Spleen (tissue), 11 donors: Measurements from ENCODE around the gene CYLD. TPM values are rescaled to one million over a fixed set of nuclear protein-coding genes. Genes with fewer than 3 reads are reported as not detected.

Source experiments
- DNase-seq: peaks from one replicate; pipeline ENCODE4 v3.0.0-alpha.2; 2020
- H3K27ac ChIP-seq, 8 donors: fragments of 200-600 bp; sonication (generic) in 7 of 8; 1 replicate in 4 of 8; 2 replicates in 4 of 8; pipeline versions ENCODE4 v1.5.0 to v1.8.0; 2016 to 2021; ENCODE audit warnings: inconsistent platforms in 4 of 8, mild to moderate bottlenecking in 4 of 8, moderate library complexity in 1 of 8
- H3K27me3 ChIP-seq, 7 donors: fragments of 200-600 bp; sonication (generic) in 6 of 7; replicated peaks in 1 of 7; 1 replicate in 4 of 7; 2 replicates in 3 of 7; pipeline versions ENCODE4 v1.5.0 to v1.8.0; 2016 to 2021; ENCODE audit warnings: inconsistent platforms in 3 of 7, mild to moderate bottlenecking in 1 of 7
- H3K36me3 ChIP-seq, 6 donors: fragments of 200-600 bp; sonication (generic) in 5 of 6; 1 replicate in 4 of 6; 2 replicates in 2 of 6; pipeline versions ENCODE4 v1.5.0 to v1.8.0; 2016 to 2021; ENCODE audit warnings: inconsistent platforms in 2 of 6
- H3K4me1 ChIP-seq, 6 donors: fragments of 200-600 bp; sonication (generic) in 5 of 6; 1 replicate in 3 of 6; 2 replicates in 3 of 6; pipeline versions ENCODE4 v1.5.0 to v1.8.0; 2016 to 2021; ENCODE audit warnings: inconsistent platforms in 3 of 6
- H3K4me3 ChIP-seq, 8 donors: fragments of 200-600 bp; sonication (generic) in 7 of 8; 1 replicate in 4 of 8; 2 replicates in 4 of 8; pipeline versions ENCODE4 v1.5.0 to v1.8.0; 2016 to 2021; ENCODE audit warnings: inconsistent platforms in 4 of 8, mild to moderate bottlenecking in 4 of 8, moderate library complexity in 2 of 8
- H3K9me3 ChIP-seq, 8 donors: fragments of 200-600 bp; sonication (generic) in 7 of 8; 1 replicate in 4 of 8; 2 replicates in 4 of 8; pipeline versions ENCODE4 v1.5.0 to v1.8.0; 2016 to 2021; ENCODE audit warnings: inconsistent platforms in 4 of 8
- CTCF ChIP-seq, 11 experiments: fragments of 200-600 bp in 7 of 11; fragments of 450-650 bp in 4 of 11; sonication (generic) in 4 of 11; IDR thresholded peaks in 8 of 11; conservative IDR thresholded peaks in 3 of 11; 1 replicate in 7 of 11; 2 replicates in 4 of 11; pipeline versions ENCODE4 v1.4.0 to v1.8.0; 2016 to 2021; ENCODE audit warnings: antibody characterized with exemption in 11 of 11, inconsistent platforms in 4 of 11, mild to moderate bottlenecking in 1 of 11
- POLR2A ChIP-seq, 3 donors: fragments of 450-650 bp; IDR thresholded peaks; one replicate each; pipeline ENCODE4 v1.5.1; 2017; ENCODE audit warnings: antibody characterized with exemption in 3 of 3, mild to moderate bottlenecking in 1 of 3
- POLR2AphosphoS5 ChIP-seq, 3 donors: sonication (generic); formaldehyde crosslinking; IDR thresholded peaks; one replicate each; pipeline ENCODE4 v1.5.1; 2017; ENCODE audit warnings: antibody characterized with exemption in 3 of 3
- WGBS, 5 donors: extraction: QIAGEN DNeasy Blood & Tissue Kit in 3 of 5; methylation state at CpG; one replicate each; pipeline versions ENCODE4 v1.1.5 to v1.1.7; 2013 to 2018; 5-methylcytosine and 5-hydroxymethylcytosine counted together
- intact Hi-C: fragments of 100-400 bp; cut with DNase I; formaldehyde crosslinking; loops from one replicate; pipeline ENCODE4 v1.15.0; 2023; ENCODE audit warnings: low total_unique reads
- polyA plus RNA-seq, 3 donors: library from polyadenylated mRNA; stranded (reverse); fragments of 200-250 nt; gene quantifications; one replicate each; pipeline ENCODE4 v1.2.1, GENCODE V29; 2013
- total RNA-seq, 7 donors: library from RNA; depleted of rRNA in 3 of 7; stranded (reverse); fragments of >200 nt in 3 of 7; fragmentation: NEBNext Ultra II Directional in 4 of 7; extraction: Animal tissue kit (Norgen Biotek cat#: 25700) in 4 of 7; gene quantifications; one replicate each; pipeline versions ENCODE4 v1.1.0 to v1.2.1, GENCODE V29; 2016 to 2021
- donor health status: healthy with polysubstance abuse.
- donor health status: DM: no; HTN: no; CAD: no; lungs with moderate emphysema.
- donor health status: DM: no; HTN: no; CAD: no.
- donor health status: Bipolar disorder and iron deficiency.
- donor health status: healthy.
- donor health status: DM: no; HTN: no; CAD: no.
- donor health status: DM: yes; HTN: yes; CAD: no.

The CYLD gene
- total and polyA plus RNA-seq, 10 donors = 19.9 to 133 (median 103) TPM

- Histone ChIP-seq H3K4me1 (no peaks in the 10 kb centered on the region), H3K27me3 (no peaks in the 10 kb centered on the region), H3K9me3 (no peaks in the 10 kb centered on the region), H3K36me3 (no peaks in the 10 kb centered on the region), H3K27ac (no peak overlapping the region), H3K4me3 (no peak overlapping the region)
- no peak for DNase-seq
- intact Hi-C loops = no loop called here
- 80 to 94% (median 87%) methylated on average over 6 of the region's 6 CpGs for WGBS, 5 donors
- TF ChIP-seq POLR2AphosphoS5 (IDR thresholded peaks at IDR 0.05) = no peak
- no peak for TF ChIP-seq CTCF (IDR thresholded peaks at IDR 0.05 in 8 of 11, conservative IDR thresholded peaks at IDR 0.05 in 3 of 11)
- no peak for TF ChIP-seq POLR2A (IDR thresholded peaks at IDR 0.05)
Observed at GRCh38 chr16:50819706-50820105, 77.8 kb downstream of the CYLD start.

GRCh38 chr16:50820225-50820624, 78.3 kb downstream of the CYLD start:
- Histone ChIP-seq H3K36me3 (no peaks in the 10 kb centered on the region), H3K4me1 (no peaks in the 10 kb centered on the region), H3K27me3 (no peaks in the 10 kb centered on the region), H3K9me3 (peaks cover 0 to 2% (median 0%) of the 10 kb centered on the region in 8 donors), H3K27ac (no peak overlapping the region), H3K4me3 (no peak overlapping the region)
- 89 to 98% (median 90%) methylated on average over 5 of the region's 5 CpGs for WGBS, 5 donors
- TF ChIP-seq CTCF (IDR thresholded peaks at IDR 0.05 in 8 of 11, conservative IDR thresholded peaks at IDR 0.05 in 3 of 11) (no peak), POLR2AphosphoS5 (IDR thresholded peaks at IDR 0.05) (no peak), POLR2A (IDR thresholded peaks at IDR 0.05) (no peak)
- DNase-seq = no peak
- intact Hi-C loops = no loop called here

- intact Hi-C loops = no loop called here
- DNase-seq = no peak
Observed at GRCh38 chr16:50821586-50821985, 79.7 kb downstream of the CYLD start.

GRCh38 chr16:50822671-50823070, 80.8 kb downstream of the CYLD start:
- Histone ChIP-seq H3K36me3 (no peaks in the 10 kb centered on the region), H3K4me1 (no peaks in the 10 kb centered on the region), H3K4me3 (no peak overlapping the region), H3K9me3 (peaks cover 0 to 4% (median 0%) of the 10 kb centered on the region in 8 donors), H3K27ac (no peak overlapping the region), H3K27me3 (no peaks in the 10 kb centered on the region)
- WGBS, 5 donors = 81 to 91% (median 85%) methylated on average over 9 of the region's 9 CpGs
- intact Hi-C loops = no loop called here
- no peak for TF ChIP-seq POLR2A (IDR thresholded peaks at IDR 0.05)
- no peak for TF ChIP-seq CTCF (IDR thresholded peaks at IDR 0.05 in 8 of 11, conservative IDR thresholded peaks at IDR 0.05 in 3 of 11)
- TF ChIP-seq POLR2AphosphoS5 (IDR thresholded peaks at IDR 0.05) = no peak
- DNase-seq = no peak

More at GRCh38 chr16:50821586-50821985, 79.7 kb downstream of the CYLD start:
- H3K4me1 ChIP-seq = no peaks in the 10 kb centered on the region
- H3K36me3 ChIP-seq = no peaks in the 10 kb centered on the region
- no peaks in the 10 kb centered on the region for H3K27me3 ChIP-seq
- TF ChIP-seq CTCF (IDR thresholded peaks at IDR 0.05 in 8 of 11, conservative IDR thresholded peaks at IDR 0.05 in 3 of 11) (no peak), POLR2A (IDR thresholded peaks at IDR 0.05) (no peak), POLR2AphosphoS5 (IDR thresholded peaks at IDR 0.05) (no peak)
- 79 to 88% (median 84%) methylated on average over 6 of the region's 6 CpGs for WGBS, 5 donors
- no peak overlapping the region for H3K27ac ChIP-seq
- H3K9me3 ChIP-seq = peaks cover 0 to 4% (median 0%) of the 10 kb centered on the region in 8 donors
- no peak overlapping the region for H3K4me3 ChIP-seq
